Measurements from ENCODE around the gene ELMOD3. TPM values are rescaled to one million over a fixed set of nuclear protein-coding genes. Genes with fewer than 3 reads are reported as not detected.

ELMOD3 gene
- total and polyA plus RNA-seq, 4 donors, result 5.5 to 15.8 (median 8.0) TPM

Small RNA genes within 50 kb of the gene (small RNA-seq; reads per million reads assigned to genes)
- gene AC062037.1 (not detected), gene AC062037.2 (not detected), gene RF00019 (not detected), gene RN7SL113P (not detected)

Other genes starting within 250 kb of the ELMOD3 start
- gene TCF7L1, start 221.4 kb upstream of the ELMOD3 start, total RNA-seq, result 1 to 10 TPM; 1.6 to 3.6 TPM
- 1 to 10 TPM; 6.0 TPM for gene TCF7L1, start 221.4 kb upstream of the ELMOD3 start, polyA plus RNA-seq
- 100 to 1,000 TPM in 1 of 2 donors, 10 to 100 TPM in 1; 68.8 to 114 TPM for gene TGOLN2, start 26.8 kb upstream of the ELMOD3 start, total RNA-seq
- 10 to 100 TPM; 56.7 to 66.3 TPM for gene TGOLN2, start 26.8 kb upstream of the ELMOD3 start, polyA plus RNA-seq
- 100 to 1,000 TPM in 1 of 2 donors, 10 to 100 TPM in 1; 58.5 to 101 TPM for gene RETSAT, start 241 bp upstream of the ELMOD3 start, total RNA-seq
- 10 to 100 TPM; 22.8 to 82.9 TPM for gene RETSAT, start 241 bp upstream of the ELMOD3 start, polyA plus RNA-seq
- 10 to 100 TPM in 1 of 2 donors, 1 to 10 TPM in 1; 4.1 to 19.3 TPM for gene CAPG, start 55.6 kb downstream of the ELMOD3 start, total RNA-seq
- gene CAPG, start 55.6 kb downstream of the ELMOD3 start, polyA plus RNA-seq, result 1 to 10 TPM; 2.7 to 6.3 TPM
- under 1 TPM in 1 of 2 donors, not detected in 1; 0.92 TPM for gene SH2D6, start 63.9 kb downstream of the ELMOD3 start, total RNA-seq
- under 1 TPM; 0.28 to 0.39 TPM for gene SH2D6, start 63.9 kb downstream of the ELMOD3 start, polyA plus RNA-seq
- gene MAT2A, start 184.4 kb downstream of the ELMOD3 start, total RNA-seq, result 100 to 1,000 TPM in 1 of 2 donors, 10 to 100 TPM in 1; 60.5 to 104 TPM
- 10 to 100 TPM; 48.3 to 99.3 TPM for gene MAT2A, start 184.4 kb downstream of the ELMOD3 start, polyA plus RNA-seq
- 100 to 1,000 TPM in 1 of 2 donors, 10 to 100 TPM in 1; 77.5 to 189 TPM for gene GGCX, start 206.7 kb downstream of the ELMOD3 start, total RNA-seq
- gene GGCX, start 206.7 kb downstream of the ELMOD3 start, polyA plus RNA-seq, result 100 to 1,000 TPM in 1 of 2 donors, 10 to 100 TPM in 1; 67.3 to 103 TPM
- 10 to 100 TPM; 29.2 to 50.8 TPM for gene VAMP8, start 222.8 kb downstream of the ELMOD3 start, total RNA-seq
- 100 to 1,000 TPM; 108 to 140 TPM for gene VAMP8, start 222.8 kb downstream of the ELMOD3 start, polyA plus RNA-seq
- gene VAMP5, start 229.7 kb downstream of the ELMOD3 start, total RNA-seq, result 10 to 100 TPM in 1 of 2 donors, 1 to 10 TPM in 1; 9.7 to 11.3 TPM
- 10 to 100 TPM; 69.1 to 74.6 TPM for gene VAMP5, start 229.7 kb downstream of the ELMOD3 start, polyA plus RNA-seq
- 100 to 1,000 TPM; 101 to 108 TPM for gene RNF181, start 241.0 kb downstream of the ELMOD3 start, total RNA-seq
- 100 to 1,000 TPM; 120 to 195 TPM for gene RNF181, start 241.0 kb downstream of the ELMOD3 start, polyA plus RNA-seq
- 10 to 100 TPM; 13.1 to 18.5 TPM for gene TMEM150A, start 247.9 kb downstream of the ELMOD3 start, total RNA-seq
- gene TMEM150A, start 247.9 kb downstream of the ELMOD3 start, polyA plus RNA-seq, result 10 to 100 TPM; 30.7 to 32.5 TPM